HEK293 (cell line): ENCODE measurements around the gene CFAP45.

Source experiments
- CTCF ChIA-PET: fragments of 350-600 bp; formaldehyde crosslinking; extraction: SDS; loops from one replicate; lab custom pipeline; 2021; ENCODE audit warnings: antibody characterized with exemption; lab: Yijun Ruan, JAX
- POLR2A ChIA-PET: fragments of 300-600 bp; formaldehyde crosslinking; extraction: SDS; loops from one replicate; lab custom pipeline; 2020; ENCODE audit warnings: antibody characterized with exemption, inconsistent platforms; lab: Yijun Ruan, JAX
- H3K27ac ChIP-seq: fragments of 200-500 bp; sonication (Bioruptor generic); 2 replicates; pipeline ENCODE4 v1.5.1; 2014; ENCODE audit warnings: low read depth, low read length, control low read depth, inconsistent platforms; ENCODE audit errors: extremely low read depth
- H3K36me3 ChIP-seq, 2 experiments: fragments of 200-500 bp in 1 of 2; sonication (Bioruptor generic) in 1 of 2; 1 replicate in 1 of 2; 2 replicates in 1 of 2; pipeline ENCODE4 v1.5.1; 2014 to 2017; ENCODE audit warnings: inconsistent platforms in 2 of 2, low read length in 2 of 2; ENCODE audit not compliant: control insufficient read depth in 2 of 2, insufficient read depth in 1 of 2
- H3K4me1 ChIP-seq: fragments of 200-500 bp; sonication (Bioruptor generic); 2 replicates; pipeline ENCODE4 v1.5.1; 2014; ENCODE audit warnings: mild to moderate bottlenecking, low read length, inconsistent platforms; ENCODE audit not compliant: control insufficient read depth, insufficient read depth
- H3K4me3 ChIP-seq: 2 replicates; pipeline ENCODE4 v1.5.1; 2011; ENCODE audit warnings: low read depth, mild to moderate bottlenecking, control low read depth, low read length, moderate library complexity
- H3K9me3 ChIP-seq: fragments of 200-500 bp; sonication (Bioruptor generic); 2 replicates; pipeline ENCODE4 v1.5.1; 2014; ENCODE audit warnings: low read depth, low read length, inconsistent platforms; ENCODE audit not compliant: control insufficient read depth, insufficient read depth
- BCL11A ChIP-seq: fragments of 450-650 bp; formaldehyde crosslinking; IDR thresholded peaks from 2 replicates; pipeline ENCODE4 v1.5.1; 2016; ENCODE audit warnings: low read depth, missing biosample characterization, missing genetic modification characterization
- MEIS1 ChIP-seq: sonication (generic); formaldehyde crosslinking; IDR thresholded peaks from 2 replicates; pipeline ENCODE4 v1.8.1; 2022; ENCODE audit warnings: missing genetic modification reagents, mild to moderate bottlenecking, borderline replicate concordance
- MYNN ChIP-seq: fragments of 450-650 bp; formaldehyde crosslinking; IDR thresholded peaks from 2 replicates; pipeline ENCODE4 v1.5.1; 2016; ENCODE audit warnings: missing biosample characterization, missing genetic modification characterization, borderline replicate concordance
- SP3 ChIP-seq: fragments of 450-650 bp; formaldehyde crosslinking; IDR thresholded peaks from 2 replicates; pipeline ENCODE4 v1.5.1; 2016; ENCODE audit warnings: missing biosample characterization, missing genetic modification characterization
- TRIM28 ChIP-seq: IDR thresholded peaks from 2 replicates; pipeline ENCODE4 v1.6.1; 2011; ENCODE audit warnings: low read length, control low read depth, borderline replicate concordance
- ZBTB1 ChIP-seq: fragments of 450-650 bp; formaldehyde crosslinking; IDR thresholded peaks from 2 replicates; pipeline ENCODE4 v1.5.1; 2016; ENCODE audit warnings: missing biosample characterization, missing genetic modification characterization
- ZBTB17 ChIP-seq: fragments of 450-650 bp; formaldehyde crosslinking; IDR thresholded peaks from 2 replicates; pipeline ENCODE4 v1.5.1; 2016; ENCODE audit warnings: missing biosample characterization, missing genetic modification characterization
- ZBTB21 ChIP-seq: fragments of 450-650 bp; formaldehyde crosslinking; IDR thresholded peaks from 2 replicates; pipeline ENCODE4 v1.5.1; 2017; ENCODE audit warnings: missing biosample characterization, missing genetic modification characterization
- ZFP37 ChIP-seq: fragments of 450-650 bp; formaldehyde crosslinking; IDR thresholded peaks from 2 replicates; pipeline ENCODE4 v1.5.1; 2016; ENCODE audit warnings: missing biosample characterization, missing genetic modification characterization
- ZFP69B ChIP-seq: fragments of 450-650 bp; formaldehyde crosslinking; IDR thresholded peaks from 2 replicates; pipeline ENCODE4 v1.5.1; 2016; ENCODE audit warnings: missing biosample characterization, missing genetic modification characterization
- ZNF155 ChIP-seq: fragments of 450-650 bp; formaldehyde crosslinking; IDR thresholded peaks from 2 replicates; pipeline ENCODE4 v1.5.1; 2016; ENCODE audit warnings: missing biosample characterization, missing genetic modification characterization
- ZNF169 ChIP-seq: fragments of 450-650 bp; formaldehyde crosslinking; IDR thresholded peaks from 2 replicates; pipeline ENCODE4 v1.5.1; 2016; ENCODE audit warnings: missing biosample characterization, missing genetic modification characterization
- ZNF184 ChIP-seq: fragments of 450-650 bp; IDR thresholded peaks from 2 replicates; pipeline ENCODE4 v1.5.1; 2018; ENCODE audit warnings: missing biosample characterization, mild to moderate bottlenecking, missing genetic modification characterization
- ZNF302 ChIP-seq: fragments of 450-650 bp; formaldehyde crosslinking; IDR thresholded peaks from 2 replicates; pipeline ENCODE4 v1.5.1; 2016; ENCODE audit warnings: missing biosample characterization, missing genetic modification characterization, low read depth
- ZNF311 ChIP-seq: fragments of 450-650 bp; formaldehyde crosslinking; IDR thresholded peaks from 2 replicates; pipeline ENCODE4 v1.5.1; 2017; ENCODE audit warnings: missing biosample characterization, missing genetic modification characterization, borderline replicate concordance
- ZNF423 ChIP-seq: fragments of 450-650 bp; formaldehyde crosslinking; IDR thresholded peaks from 2 replicates; pipeline ENCODE4 v1.5.1; 2016; ENCODE audit warnings: missing biosample characterization, missing genetic modification characterization
- ZNF623 ChIP-seq: fragments of 450-650 bp; formaldehyde crosslinking; IDR thresholded peaks from 2 replicates; pipeline ENCODE4 v1.5.1; 2016; ENCODE audit warnings: missing biosample characterization, missing genetic modification characterization
- ZNF660 ChIP-seq: fragments of 450-650 bp; IDR thresholded peaks from 2 replicates; pipeline ENCODE4 v1.5.1; 2018; ENCODE audit warnings: missing biosample characterization, mild to moderate bottlenecking, missing genetic modification characterization
- ZNF76 ChIP-seq: fragments of 450-650 bp; formaldehyde crosslinking; IDR thresholded peaks from 2 replicates; pipeline ENCODE4; 2016; ENCODE audit warnings: low read depth, missing biosample characterization, missing genetic modification characterization, borderline replicate concordance
- TF ChIP-seq, protein P1 (sequence below): fragments of 450-650 bp; formaldehyde crosslinking; IDR thresholded peaks from 2 replicates; pipeline ENCODE4 v1.5.1; 2016; ENCODE audit warnings: missing biosample characterization, missing genetic modification characterization
- TF ChIP-seq, protein P2 (sequence below): fragments of 450-650 bp; IDR thresholded peaks from 2 replicates; pipeline ENCODE4 v1.5.1; 2018; ENCODE audit warnings: missing biosample characterization, mild to moderate bottlenecking, missing genetic modification characterization
- TF ChIP-seq, protein P3 (sequence below): fragments of 450-650 bp; formaldehyde crosslinking; IDR thresholded peaks from 2 replicates; pipeline ENCODE4 v1.5.1; 2016; ENCODE audit warnings: missing biosample characterization, missing genetic modification characterization
- TF ChIP-seq, protein P4 (sequence below): fragments of 450-650 bp; formaldehyde crosslinking; IDR thresholded peaks from 2 replicates; pipeline ENCODE4 v1.5.1; 2016; ENCODE audit warnings: missing biosample characterization, missing genetic modification characterization, borderline replicate concordance
- TF ChIP-seq, protein P5 (sequence below): sonication (generic); formaldehyde crosslinking; IDR thresholded peaks from 2 replicates; pipeline ENCODE4 v1.8.1; 2022; ENCODE audit warnings: mild to moderate bottlenecking, moderate library complexity, missing genetic modification reagents
- TF ChIP-seq, protein P6 (sequence below): fragments of 450-650 bp; formaldehyde crosslinking; IDR thresholded peaks from 2 replicates; pipeline ENCODE4 v1.5.1; 2016; ENCODE audit warnings: missing biosample characterization, missing genetic modification characterization

The CFAP45 gene

DNA sequence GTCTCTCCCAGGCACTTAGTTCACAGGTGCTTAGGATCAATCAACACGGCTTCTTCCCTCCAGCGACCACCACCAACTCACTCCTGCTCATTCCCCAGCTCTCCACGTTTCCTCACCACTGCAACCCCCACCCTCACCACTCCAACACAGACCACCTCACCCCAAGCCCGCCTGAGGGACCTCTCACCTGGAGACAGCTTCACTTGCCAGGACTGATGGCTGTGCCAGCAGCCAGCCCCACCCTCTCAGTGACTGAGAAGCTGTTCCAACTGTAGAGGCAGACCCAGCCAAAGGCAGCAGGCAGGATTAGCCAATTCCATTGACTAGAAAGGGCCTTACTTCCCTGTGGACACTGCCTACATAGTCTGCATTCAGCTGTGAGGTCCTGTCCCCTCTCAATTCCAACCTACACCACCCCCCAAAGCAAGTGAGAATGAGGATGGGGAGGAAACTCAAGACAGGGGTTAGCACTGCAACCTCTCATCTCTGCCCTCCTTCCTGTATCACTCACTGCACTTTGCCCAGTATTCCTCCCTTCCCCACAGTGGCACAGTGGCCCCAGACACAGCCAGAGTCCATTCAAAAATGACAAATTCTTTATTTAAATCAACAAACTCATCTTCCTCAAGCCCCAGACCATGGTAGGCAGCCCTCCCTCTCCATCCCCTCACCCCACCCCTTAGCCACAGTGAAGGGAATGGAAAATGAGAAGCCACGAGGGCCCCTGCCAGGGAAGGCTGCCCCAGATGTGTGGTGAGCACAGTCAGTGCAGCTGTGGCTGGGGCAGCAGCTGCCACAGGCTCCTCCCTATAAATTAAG, 17.8 kb upstream of the CFAP45 start (continued):
- TF ChIP-seq ZBTB17 (tag by site-specific recombination) (peak; percentile 52; the same call in 1 of the 2 replicates), ZBTB1 (no peak)

DNA sequence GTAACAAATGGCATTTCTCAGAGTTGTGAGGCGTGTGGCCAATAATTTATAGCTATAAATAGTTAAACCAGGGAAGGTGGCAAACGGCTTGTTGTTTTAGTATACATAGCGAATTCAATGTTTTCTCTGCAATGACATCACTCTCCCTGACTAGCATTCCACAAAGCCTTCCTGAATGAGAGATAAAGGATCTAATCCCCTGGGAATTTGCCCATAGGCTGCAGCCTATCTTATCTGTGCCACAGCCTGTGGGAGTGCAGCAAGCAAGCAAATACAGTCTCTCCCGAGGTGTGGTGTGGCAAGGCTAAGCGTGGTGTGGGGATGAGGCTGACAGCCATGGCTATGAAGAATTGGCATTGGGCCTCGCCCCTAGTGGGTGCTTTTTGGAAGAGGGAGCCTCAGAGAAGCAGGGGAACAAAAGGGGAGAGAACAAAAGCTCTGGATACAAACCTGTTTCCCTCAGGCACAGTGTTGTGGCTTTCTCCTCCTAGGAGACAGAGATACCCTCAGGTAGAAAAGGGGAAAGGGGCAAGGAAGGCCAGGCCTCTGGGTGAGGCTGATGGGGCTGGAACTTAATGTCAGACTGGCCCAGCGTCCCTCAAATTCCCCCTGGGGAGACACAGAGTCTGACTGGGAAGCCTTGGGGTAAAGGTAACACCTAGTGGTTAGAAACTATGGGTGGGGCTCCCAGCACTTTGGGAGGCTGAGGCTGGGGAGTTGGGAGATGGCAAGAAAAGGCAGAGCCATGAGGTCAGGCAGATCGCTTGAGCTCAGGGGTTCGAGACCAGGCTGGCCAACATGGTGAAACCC, 16.5 kb upstream of the CFAP45 start:
- Histone ChIP-seq H3K36me3 (peaks cover 6 to 42% of the 10 kb centered on the region in 2 experiments; a peak in 2 of 3 replicates), H3K4me3 (no peak overlapping the region), H3K9me3 (no peaks in the 10 kb centered on the region), H3K4me1 (peaks cover 24% of the 10 kb centered on the region), H3K27ac (peak overlapping the region; percentile 81)
- ChIA-PET POLR2A (interaction anchor here (0.8 to 2.4 kb wide), 6 partner anchors 13 to 91 kb away, joined by 3 to 10 read pairs (median 4); no protein-coding TSS in a partner anchor), CTCF (interaction anchor here (0.6 to 3.3 kb wide), 11 partner anchors 8 to 333 kb away, joined by 3 to 8 read pairs (median 5); no protein-coding TSS in a partner anchor)
- TF ChIP-seq, protein P1, sequence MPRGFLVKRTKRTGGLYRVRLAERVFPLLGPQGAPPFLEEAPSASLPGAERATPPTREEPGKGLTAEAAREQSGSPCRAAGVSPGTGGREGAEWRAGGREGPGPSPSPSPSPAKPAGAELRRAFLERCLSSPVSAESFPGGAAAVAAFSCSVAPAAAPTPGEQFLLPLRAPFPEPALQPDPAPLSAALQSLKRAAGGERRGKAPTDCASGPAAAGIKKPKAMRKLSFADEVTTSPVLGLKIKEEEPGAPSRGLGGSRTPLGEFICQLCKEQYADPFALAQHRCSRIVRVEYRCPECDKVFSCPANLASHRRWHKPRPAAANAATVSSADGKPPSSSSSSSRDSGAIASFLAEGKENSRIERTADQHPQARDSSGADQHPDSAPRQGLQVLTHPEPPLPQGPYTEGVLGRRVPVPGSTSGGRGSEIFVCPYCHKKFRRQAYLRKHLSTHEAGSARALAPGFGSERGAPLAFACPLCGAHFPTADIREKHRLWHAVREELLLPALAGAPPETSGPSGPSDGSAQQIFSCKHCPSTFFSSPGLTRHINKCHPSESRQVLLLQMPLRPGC (tag by site-specific recombination): peak; percentile 100
- TF ChIP-seq ZNF423 (peak; percentile 88), ZNF184 (tag by site-specific recombination) (peak; percentile 90), ZNF311 (tag by site-specific recombination) (no peak), ZNF660 (tag by site-specific recombination) (peak; percentile 93), ZNF169 (tag by site-specific recombination) (no peak), ZFP37 (tag by site-specific recombination) (peak; percentile 73; the same call in 1 of the 2 replicates), ZNF155 (tag by site-specific recombination) (no peak), ZFP69B (tag by site-specific recombination) (peak; percentile 87), ZNF302 (tag by site-specific recombination) (no peak), ZBTB21 (peak; percentile 93), ZNF76 (tag by site-specific recombination) (peak; percentile 70), MEIS1 (no peak), TRIM28 (peak; percentile 59; the same call in 1 of the 2 replicates), MYNN (tag by site-specific recombination) (no peak), SP3 (0 out of 2 replicates have a peak, but pooled peaks have one; percentile 13), BCL11A (tag by site-specific recombination) (peak; percentile 90), ZNF623 (0 out of 2 replicates have a peak, but pooled peaks have one; percentile 38)
- TF ChIP-seq, protein P2, sequence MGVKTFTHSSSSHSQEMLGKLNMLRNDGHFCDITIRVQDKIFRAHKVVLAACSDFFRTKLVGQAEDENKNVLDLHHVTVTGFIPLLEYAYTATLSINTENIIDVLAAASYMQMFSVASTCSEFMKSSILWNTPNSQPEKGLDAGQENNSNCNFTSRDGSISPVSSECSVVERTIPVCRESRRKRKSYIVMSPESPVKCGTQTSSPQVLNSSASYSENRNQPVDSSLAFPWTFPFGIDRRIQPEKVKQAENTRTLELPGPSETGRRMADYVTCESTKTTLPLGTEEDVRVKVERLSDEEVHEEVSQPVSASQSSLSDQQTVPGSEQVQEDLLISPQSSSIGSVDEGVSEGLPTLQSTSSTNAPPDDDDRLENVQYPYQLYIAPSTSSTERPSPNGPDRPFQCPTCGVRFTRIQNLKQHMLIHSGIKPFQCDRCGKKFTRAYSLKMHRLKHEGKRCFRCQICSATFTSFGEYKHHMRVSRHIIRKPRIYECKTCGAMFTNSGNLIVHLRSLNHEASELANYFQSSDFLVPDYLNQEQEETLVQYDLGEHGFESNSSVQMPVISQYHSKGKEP: peak; percentile 95
- TF ChIP-seq, protein P3, sequence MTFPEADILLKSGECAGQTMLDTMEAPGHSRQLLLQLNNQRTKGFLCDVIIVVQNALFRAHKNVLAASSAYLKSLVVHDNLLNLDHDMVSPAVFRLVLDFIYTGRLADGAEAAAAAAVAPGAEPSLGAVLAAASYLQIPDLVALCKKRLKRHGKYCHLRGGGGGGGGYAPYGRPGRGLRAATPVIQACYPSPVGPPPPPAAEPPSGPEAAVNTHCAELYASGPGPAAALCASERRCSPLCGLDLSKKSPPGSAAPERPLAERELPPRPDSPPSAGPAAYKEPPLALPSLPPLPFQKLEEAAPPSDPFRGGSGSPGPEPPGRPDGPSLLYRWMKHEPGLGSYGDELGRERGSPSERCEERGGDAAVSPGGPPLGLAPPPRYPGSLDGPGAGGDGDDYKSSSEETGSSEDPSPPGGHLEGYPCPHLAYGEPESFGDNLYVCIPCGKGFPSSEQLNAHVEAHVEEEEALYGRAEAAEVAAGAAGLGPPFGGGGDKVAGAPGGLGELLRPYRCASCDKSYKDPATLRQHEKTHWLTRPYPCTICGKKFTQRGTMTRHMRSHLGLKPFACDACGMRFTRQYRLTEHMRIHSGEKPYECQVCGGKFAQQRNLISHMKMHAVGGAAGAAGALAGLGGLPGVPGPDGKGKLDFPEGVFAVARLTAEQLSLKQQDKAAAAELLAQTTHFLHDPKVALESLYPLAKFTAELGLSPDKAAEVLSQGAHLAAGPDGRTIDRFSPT (tag by site-specific recombination): peak; percentile 98
- TF ChIP-seq, protein P4, sequence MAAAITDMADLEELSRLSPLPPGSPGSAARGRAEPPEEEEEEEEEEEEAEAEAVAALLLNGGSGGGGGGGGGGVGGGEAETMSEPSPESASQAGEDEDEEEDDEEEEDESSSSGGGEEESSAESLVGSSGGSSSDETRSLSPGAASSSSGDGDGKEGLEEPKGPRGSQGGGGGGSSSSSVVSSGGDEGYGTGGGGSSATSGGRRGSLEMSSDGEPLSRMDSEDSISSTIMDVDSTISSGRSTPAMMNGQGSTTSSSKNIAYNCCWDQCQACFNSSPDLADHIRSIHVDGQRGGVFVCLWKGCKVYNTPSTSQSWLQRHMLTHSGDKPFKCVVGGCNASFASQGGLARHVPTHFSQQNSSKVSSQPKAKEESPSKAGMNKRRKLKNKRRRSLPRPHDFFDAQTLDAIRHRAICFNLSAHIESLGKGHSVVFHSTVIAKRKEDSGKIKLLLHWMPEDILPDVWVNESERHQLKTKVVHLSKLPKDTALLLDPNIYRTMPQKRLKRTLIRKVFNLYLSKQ: no peak
- TF ChIP-seq, protein P5, sequence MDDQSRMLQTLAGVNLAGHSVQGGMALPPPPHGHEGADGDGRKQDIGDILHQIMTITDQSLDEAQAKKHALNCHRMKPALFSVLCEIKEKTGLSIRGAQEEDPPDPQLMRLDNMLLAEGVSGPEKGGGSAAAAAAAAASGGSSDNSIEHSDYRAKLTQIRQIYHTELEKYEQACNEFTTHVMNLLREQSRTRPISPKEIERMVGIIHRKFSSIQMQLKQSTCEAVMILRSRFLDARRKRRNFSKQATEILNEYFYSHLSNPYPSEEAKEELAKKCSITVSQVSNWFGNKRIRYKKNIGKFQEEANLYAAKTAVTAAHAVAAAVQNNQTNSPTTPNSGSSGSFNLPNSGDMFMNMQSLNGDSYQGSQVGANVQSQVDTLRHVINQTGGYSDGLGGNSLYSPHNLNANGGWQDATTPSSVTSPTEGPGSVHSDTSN (CRISPR knock-in tag): no peak
- TF ChIP-seq, protein P6, sequence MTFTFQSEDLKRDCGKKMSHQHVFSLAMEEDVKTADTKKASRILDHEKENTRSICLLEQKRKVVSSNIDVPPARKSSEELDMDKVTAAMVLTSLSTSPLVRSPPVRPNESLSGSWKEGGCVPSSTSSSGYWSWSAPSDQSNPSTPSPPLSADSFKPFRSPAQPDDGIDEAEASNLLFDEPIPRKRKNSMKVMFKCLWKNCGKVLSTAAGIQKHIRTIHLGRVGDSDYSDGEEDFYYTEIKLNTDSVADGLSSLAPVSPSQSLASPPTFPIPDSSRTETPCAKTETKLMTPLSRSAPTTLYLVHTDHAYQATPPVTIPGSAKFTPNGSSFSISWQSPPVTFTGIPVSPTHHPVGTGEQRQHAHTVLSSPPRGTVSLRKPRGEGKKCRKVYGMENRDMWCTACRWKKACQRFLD (tag by site-specific recombination): no peak
